T-helper 2 cell treated with Interferon-gamma antibody and Interleukin-4, amounts not matched to agents 5 μg/mL and 100 μg/mL, for 36 hours (primary cell): Measurements from ENCODE around the gene CTNNA3.

Experiments used
- DNase-seq: peaks from one replicate; pipeline ENCODE4 v3.0.0; 2021; ENCODE audit warnings: low spot score
- H3K27ac Mint-ChIP-seq: one replicate; pipeline ENCODE4 v1.8.0; 2021; ENCODE audit warnings: mild to moderate bottlenecking, mixed read lengths
- H3K27me3 Mint-ChIP-seq: one replicate; pipeline ENCODE4 v1.8.0; 2021; ENCODE audit warnings: low read depth, mixed read lengths
- H3K36me3 Mint-ChIP-seq: one replicate; pipeline ENCODE4 v1.8.0; 2021; ENCODE audit warnings: low read depth, mixed read lengths
- H3K4me1 Mint-ChIP-seq: one replicate; pipeline ENCODE4 v1.8.0; 2021; ENCODE audit warnings: low read depth, mixed read lengths
- H3K4me3 Mint-ChIP-seq: one replicate; pipeline ENCODE4 v1.8.0; 2022; ENCODE audit warnings: mild to moderate bottlenecking, moderate library complexity, mixed read lengths
- H3K9me3 Mint-ChIP-seq: one replicate; pipeline ENCODE4 v1.8.0; 2021; ENCODE audit warnings: mixed read lengths

Gene CTNNA3

DNA sequence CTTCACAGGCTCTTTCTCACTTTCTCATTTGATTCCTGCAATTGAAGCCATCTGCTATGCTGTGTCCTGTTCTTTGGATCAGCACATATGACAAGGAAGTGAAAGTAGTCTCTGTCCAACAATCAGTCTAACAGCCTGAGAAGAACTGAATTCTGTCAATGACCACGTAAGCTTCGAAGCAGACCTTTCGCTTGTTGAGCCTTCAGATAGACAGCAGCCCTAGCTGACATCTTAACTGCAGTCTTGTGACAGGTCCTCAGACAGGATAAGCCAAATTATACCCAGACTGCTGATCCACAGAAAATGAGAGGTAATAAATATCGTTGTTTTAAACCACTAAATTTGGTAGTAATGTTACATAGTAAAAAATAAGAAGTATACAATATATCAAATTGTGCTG lies 1461.1 kb downstream of the CTNNA3 start:
- H3K4me3 Mint-ChIP-seq, result no peak overlapping the region
- H3K4me1 Mint-ChIP-seq, result no peaks in the 10 kb centered on the region
- peaks cover 8% of the 10 kb centered on the region for H3K9me3 Mint-ChIP-seq
- no peaks in the 10 kb centered on the region for H3K36me3 Mint-ChIP-seq
- H3K27ac Mint-ChIP-seq, result no peak overlapping the region
- no peaks in the 10 kb centered on the region for H3K27me3 Mint-ChIP-seq
- no peak for DNase-seq

DNA sequence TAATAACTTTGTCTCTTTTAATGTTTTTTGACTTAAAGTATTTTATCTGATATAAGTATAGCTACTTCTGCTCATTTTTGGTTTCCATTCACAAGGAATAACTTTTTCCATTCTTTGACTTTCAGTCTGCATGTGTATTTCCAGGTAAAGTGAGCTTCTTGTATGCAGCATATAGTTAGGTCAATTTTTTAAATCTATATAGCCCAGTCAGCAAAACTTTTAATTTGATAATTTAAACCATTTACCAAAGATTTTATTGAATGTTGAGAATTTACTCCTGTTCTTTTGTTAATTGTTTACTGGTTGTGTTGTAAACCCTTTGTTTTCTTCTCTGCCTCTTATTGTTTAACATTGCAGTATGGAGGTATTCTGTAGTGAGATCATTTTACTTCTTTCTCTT lies 1467.1 kb downstream of the CTNNA3 start:
- no peak for DNase-seq
- Mint-ChIP-seq H3K27me3 (no peaks in the 10 kb centered on the region), H3K4me3 (no peak overlapping the region), H3K4me1 (no peaks in the 10 kb centered on the region), H3K36me3 (no peaks in the 10 kb centered on the region), H3K9me3 (peaks cover 30% of the 10 kb centered on the region), H3K27ac (no peak overlapping the region)

DNA sequence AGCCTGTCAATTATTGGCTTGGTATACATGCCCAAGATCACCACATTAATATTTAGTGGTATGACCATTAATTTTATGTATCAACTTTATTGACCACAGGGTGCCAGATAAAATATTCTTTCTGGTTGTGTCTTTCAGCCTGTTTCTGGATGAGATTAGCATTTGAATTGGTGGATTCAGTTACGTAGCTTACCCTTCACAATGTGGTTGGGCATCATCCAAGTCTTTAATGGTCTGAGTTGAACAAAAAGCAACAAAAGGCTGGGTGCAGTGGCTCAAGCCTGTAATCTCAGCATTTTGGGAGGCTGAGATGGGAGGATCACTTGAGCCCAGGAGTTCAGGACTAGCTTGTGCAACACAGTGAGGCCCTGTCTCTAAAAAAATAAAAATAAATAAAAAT lies 1472.3 kb downstream of the CTNNA3 start:
- H3K9me3 Mint-ChIP-seq, result peaks cover 12% of the 10 kb centered on the region
- DNase-seq, result no peak
- no peaks in the 10 kb centered on the region for H3K36me3 Mint-ChIP-seq
- H3K27ac Mint-ChIP-seq, result no peak overlapping the region
- no peak overlapping the region for H3K4me3 Mint-ChIP-seq
- no peaks in the 10 kb centered on the region for H3K4me1 Mint-ChIP-seq
- H3K27me3 Mint-ChIP-seq, result no peaks in the 10 kb centered on the region

DNA sequence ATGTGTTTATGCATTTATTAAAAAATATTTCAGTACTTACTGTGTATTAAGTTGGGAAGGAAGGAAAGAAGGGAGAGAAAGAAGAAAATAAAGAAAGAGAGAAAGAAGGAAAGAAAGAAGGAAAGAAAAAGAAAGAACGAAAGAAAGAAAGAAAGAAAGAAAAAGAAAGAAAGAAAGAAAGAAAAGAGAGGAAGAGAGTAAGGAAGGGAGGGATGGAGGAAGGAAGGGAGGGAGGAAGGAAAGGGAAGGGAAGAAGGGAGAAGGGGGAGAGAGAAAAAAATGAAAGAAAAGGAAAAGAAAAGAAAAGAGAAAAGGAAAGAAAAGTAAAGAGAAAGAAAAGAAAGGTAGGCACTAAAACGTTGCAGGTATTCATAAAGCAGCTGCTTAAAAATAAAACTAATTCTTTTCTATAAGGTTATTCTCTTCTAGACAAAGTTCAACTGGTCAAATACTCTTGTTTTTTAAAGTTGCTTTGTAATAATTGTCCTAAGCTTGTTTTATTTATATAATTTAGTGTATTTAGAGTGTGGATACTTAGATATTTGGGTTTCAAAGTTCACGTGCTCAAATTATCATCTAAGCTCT lies 1473.4 kb downstream of the CTNNA3 start:
- no peak overlapping the region for H3K27ac Mint-ChIP-seq

DNA sequence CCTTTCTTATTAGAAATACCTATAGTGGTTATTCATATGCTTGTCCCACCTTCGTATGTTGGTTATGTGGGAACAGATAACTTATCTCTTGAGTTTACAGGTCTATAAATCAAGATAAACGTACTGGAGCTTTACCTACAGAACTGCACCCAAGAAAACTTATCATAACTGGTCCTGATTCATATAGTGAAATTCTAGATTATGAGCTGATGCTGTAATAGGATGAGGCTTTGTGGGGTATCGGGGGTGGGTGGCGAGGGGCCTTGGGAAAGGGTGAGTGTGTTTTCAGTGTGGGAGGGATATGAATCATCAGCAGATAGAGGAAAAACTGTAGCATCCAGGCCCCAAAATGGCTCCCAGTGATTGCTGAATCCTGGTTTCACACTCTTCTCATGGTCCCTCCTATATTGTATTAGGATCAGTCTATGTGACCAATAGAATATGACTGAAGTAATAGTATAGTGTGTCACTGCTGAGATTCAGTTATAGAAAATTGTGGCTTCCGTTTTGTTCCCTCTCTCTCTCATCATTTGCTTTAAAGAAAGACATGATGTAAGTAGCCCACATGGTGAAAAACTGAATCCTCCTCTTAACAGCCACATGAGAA lies 1476.9 kb downstream of the CTNNA3 start:
- no peak for DNase-seq
- H3K27me3 Mint-ChIP-seq, result no peaks in the 10 kb centered on the region
- no peak overlapping the region for H3K4me3 Mint-ChIP-seq
- H3K27ac Mint-ChIP-seq, result no peak overlapping the region
- no peaks in the 10 kb centered on the region for H3K4me1 Mint-ChIP-seq
- H3K9me3 Mint-ChIP-seq, result peaks cover 21% of the 10 kb centered on the region
- H3K36me3 Mint-ChIP-seq, result no peaks in the 10 kb centered on the region

More for the DNA sequence above, 1473.4 kb downstream of the CTNNA3 start:
- H3K4me1 Mint-ChIP-seq, result no peaks in the 10 kb centered on the region
- DNase-seq, result no peak
- no peaks in the 10 kb centered on the region for H3K27me3 Mint-ChIP-seq
- H3K9me3 Mint-ChIP-seq, result peaks cover 11% of the 10 kb centered on the region
- no peaks in the 10 kb centered on the region for H3K36me3 Mint-ChIP-seq
- H3K4me3 Mint-ChIP-seq, result no peak overlapping the region

DNA sequence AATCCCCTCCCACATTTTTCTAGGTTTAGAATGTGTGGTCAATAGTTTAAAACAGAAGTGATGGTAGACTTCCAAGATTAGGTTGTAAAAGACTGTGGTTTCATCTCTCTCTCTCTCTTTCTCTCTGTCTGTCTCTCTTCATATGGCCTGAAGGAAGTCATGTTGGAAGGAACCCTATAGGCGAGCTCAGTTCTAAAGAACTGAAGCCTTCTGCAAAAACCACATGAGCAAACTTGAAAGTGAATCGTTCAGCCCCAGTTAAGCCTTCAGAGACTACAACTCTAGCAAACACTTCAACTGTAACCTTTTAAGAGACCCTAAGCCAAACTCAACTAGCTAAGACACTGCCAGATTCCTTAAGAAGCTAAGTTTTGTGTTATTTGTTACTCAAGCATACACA lies 1477.7 kb downstream of the CTNNA3 start:
- no peaks in the 10 kb centered on the region for H3K4me1 Mint-ChIP-seq
- peaks cover 21% of the 10 kb centered on the region for H3K9me3 Mint-ChIP-seq
- H3K36me3 Mint-ChIP-seq, result no peaks in the 10 kb centered on the region
- H3K27ac Mint-ChIP-seq, result no peak overlapping the region
- H3K4me3 Mint-ChIP-seq, result no peak overlapping the region
- DNase-seq, result no peak
- no peaks in the 10 kb centered on the region for H3K27me3 Mint-ChIP-seq

DNA sequence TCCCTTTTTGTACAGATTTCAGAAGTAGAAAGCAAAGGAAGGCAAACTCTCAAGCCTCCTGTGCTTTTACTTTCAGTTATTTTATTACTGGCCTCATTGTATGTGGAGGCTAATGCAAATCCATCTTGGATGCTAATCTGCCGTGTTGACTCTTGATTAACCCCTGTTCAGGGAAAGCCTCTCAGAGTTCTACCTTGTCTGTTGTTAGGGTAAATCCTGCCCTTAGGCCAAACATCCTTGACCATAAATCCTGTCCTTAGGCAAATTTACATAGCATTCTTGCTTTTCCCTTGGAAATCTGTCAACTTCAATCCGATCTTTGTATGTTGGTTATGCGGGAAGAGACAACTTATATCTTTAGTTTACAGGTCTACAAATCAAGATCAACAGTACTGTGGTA lies 1480.1 kb downstream of the CTNNA3 start:
- no peak for DNase-seq
- H3K27me3 Mint-ChIP-seq, result no peaks in the 10 kb centered on the region
- no peaks in the 10 kb centered on the region for H3K36me3 Mint-ChIP-seq
- H3K27ac Mint-ChIP-seq, result no peak overlapping the region
- peaks cover 21% of the 10 kb centered on the region for H3K9me3 Mint-ChIP-seq
- H3K4me1 Mint-ChIP-seq, result no peaks in the 10 kb centered on the region
- no peak overlapping the region for H3K4me3 Mint-ChIP-seq

DNA sequence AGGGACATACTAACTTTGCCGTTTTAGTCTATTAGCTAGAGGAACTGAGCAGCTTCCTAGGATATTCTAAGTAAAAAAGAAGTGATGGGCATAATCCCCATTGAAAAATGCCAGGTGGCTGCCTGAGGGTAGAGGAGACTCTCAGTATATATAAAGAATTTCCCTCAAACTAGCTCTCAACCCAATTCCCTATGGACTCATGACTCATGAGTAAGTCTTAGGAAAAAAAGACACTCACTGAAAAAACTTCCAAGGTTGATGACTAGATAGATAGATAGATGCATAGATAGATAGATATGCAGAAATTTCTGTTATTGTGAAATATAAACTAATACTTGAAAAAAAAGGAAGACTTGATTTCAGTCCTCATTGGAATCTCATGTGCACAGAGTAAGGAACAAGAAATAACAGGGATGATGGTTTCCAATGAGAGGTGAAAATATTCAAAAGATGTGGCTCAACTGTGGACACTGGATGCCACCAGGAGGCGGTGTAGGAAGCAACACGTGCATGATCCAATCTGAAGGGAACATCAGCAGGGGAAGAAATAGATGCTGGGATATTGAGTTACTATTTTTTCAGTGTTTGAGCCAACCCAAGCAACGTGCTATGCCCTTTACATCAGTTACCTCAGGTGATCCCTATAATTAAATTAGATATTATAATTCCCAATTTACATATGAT lies 1481.1 kb downstream of the CTNNA3 start:
- no peak for DNase-seq
- H3K27me3 Mint-ChIP-seq, result no peaks in the 10 kb centered on the region
- no peak overlapping the region for H3K27ac Mint-ChIP-seq
- no peaks in the 10 kb centered on the region for H3K36me3 Mint-ChIP-seq
- H3K4me1 Mint-ChIP-seq, result no peaks in the 10 kb centered on the region
- no peak overlapping the region for H3K4me3 Mint-ChIP-seq
- peaks cover 21% of the 10 kb centered on the region for H3K9me3 Mint-ChIP-seq

DNA sequence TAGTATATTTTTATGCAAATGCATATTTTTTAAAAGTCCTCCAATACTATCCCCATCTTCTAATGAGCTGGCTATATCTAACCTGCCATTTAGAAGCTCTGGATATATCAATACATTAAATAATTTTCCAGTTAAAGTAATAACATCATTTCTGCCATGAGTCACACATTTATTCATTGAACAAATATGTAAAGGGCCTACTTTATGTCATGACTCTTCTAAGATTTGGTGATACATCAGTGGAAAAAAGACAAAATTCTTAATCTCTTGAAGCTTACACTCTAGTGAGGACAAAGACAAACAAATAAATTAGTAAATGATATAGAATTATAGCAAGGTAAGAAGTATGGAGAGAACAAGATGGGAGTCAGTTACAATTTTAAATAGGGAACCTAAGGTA lies 1487.0 kb downstream of the CTNNA3 start:
- no peak overlapping the region for H3K4me3 Mint-ChIP-seq
- H3K4me1 Mint-ChIP-seq, result no peaks in the 10 kb centered on the region
- DNase-seq, result no peak
- H3K27me3 Mint-ChIP-seq, result no peaks in the 10 kb centered on the region
- H3K9me3 Mint-ChIP-seq, result no peaks in the 10 kb centered on the region
- no peaks in the 10 kb centered on the region for H3K36me3 Mint-ChIP-seq
- H3K27ac Mint-ChIP-seq, result no peak overlapping the region

DNA sequence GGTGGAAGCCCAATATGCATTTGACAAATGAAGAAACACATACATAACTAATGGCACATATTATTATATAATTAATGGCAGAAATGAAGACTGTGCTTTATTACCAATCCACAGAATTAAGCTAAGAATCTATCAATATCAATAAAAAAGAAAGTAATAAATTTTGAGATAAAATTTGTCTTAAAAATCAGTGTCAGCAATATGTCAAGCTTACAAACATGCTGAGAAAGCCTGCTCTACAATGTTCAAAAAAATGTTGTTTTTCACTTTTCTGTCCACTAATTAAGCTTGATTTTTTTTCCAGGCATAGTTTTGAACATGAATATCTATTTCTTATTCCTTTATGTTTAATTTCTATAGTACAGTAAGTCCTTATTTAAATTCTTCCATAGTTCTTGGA lies 1491.2 kb downstream of the CTNNA3 start:
- no peaks in the 10 kb centered on the region for H3K9me3 Mint-ChIP-seq
- H3K27ac Mint-ChIP-seq, result no peak overlapping the region
- no peaks in the 10 kb centered on the region for H3K27me3 Mint-ChIP-seq
- H3K4me1 Mint-ChIP-seq, result no peaks in the 10 kb centered on the region
- H3K4me3 Mint-ChIP-seq, result no peak overlapping the region
- no peaks in the 10 kb centered on the region for H3K36me3 Mint-ChIP-seq
- DNase-seq, result no peak

DNA sequence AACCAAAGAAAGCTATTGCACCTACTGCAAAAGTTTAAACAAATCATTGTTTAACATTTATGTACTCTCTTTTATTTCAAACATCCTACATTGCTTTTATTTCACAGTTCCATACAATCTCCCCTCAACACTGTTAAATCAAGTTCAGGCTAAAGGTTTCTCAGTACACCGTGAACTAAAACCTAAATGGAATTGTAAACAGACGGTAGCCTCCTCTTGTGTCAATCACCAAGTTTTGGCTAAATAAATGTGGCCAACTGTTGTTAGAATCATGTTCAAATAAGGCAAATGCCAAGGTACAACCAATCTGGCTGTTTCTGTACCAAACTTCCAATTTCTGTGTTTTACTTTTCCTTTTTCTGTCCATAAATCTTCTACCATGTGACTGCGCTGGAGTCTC lies 1493.9 kb downstream of the CTNNA3 start:
- Mint-ChIP-seq H3K36me3 (no peaks in the 10 kb centered on the region), H3K9me3 (no peaks in the 10 kb centered on the region), H3K27ac (no peak overlapping the region), H3K4me1 (no peaks in the 10 kb centered on the region), H3K27me3 (no peaks in the 10 kb centered on the region), H3K4me3 (no peak overlapping the region)
- no peak for DNase-seq

DNA sequence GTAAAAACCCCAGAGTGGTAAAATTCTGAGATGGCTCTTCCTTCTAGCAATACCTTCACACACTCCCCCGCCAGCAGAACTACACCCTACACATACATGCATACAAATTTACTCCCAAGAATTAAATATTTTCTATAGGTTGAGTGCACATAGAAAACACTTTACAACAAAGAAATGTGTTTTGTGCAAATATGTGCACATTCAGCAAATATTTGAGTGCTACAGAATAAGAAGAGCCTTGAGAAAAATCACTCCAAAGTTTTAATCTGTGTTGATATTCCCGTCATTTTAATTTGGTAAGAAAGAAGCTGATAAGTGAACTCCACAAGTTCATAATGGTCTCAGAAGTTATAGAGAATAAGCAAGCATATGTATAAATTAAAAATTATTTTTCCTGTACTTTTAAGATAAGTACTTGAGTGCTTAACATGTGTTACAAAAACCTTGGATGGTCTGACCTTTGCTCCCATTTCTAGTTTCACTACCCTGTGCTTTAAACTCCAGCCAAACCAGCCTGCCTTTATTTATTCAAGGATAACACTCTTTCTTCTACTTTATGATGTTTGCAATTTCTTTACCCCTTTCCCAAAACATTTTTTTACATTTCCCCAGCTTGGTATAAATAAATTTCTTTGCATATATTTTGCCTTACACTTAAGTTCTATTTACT lies 1503.7 kb downstream of the CTNNA3 start:
- Mint-ChIP-seq H3K9me3 (no peaks in the 10 kb centered on the region), H3K36me3 (no peaks in the 10 kb centered on the region), H3K27ac (no peak overlapping the region), H3K4me3 (no peak overlapping the region), H3K27me3 (no peaks in the 10 kb centered on the region), H3K4me1 (no peaks in the 10 kb centered on the region)
- DNase-seq, result no peak

DNA sequence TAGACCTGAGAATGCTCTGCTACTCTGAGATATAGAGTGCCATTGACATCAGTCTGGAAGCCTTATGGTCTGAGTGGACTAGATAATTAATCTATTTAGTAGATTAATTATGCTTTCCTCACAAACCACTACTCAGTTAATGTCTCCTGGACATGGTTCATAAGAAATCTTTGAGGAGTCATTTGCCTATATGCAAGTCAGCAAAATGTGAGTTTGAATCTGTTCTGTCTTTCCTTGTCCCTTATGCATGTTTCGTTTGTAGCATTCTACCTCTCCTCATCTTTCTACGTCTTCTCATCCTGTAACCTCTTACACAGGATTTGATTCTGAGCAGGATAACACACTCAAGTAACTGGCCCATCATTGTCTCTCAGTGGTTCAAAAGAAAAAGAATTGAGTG lies 1505.6 kb downstream of the CTNNA3 start:
- no peak overlapping the region for H3K27ac Mint-ChIP-seq
- H3K9me3 Mint-ChIP-seq, result no peaks in the 10 kb centered on the region

DNA sequence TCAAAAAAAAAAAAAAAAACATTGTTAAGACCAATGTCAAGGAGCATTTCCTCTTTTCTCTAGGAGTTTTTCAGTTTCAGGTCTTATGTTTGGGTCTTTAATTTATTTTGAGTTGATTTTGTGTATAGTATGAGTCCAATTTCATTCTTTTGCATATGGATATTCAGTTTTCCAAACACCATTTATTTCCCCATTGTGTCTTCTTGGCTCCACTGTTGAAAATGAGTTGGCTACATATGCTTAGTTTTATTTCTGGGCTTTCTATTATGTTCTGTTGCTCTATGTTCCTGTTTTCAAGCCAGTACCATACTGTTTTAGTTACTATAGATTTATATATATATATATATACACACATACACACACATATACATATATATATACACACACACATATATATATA lies 1506.7 kb downstream of the CTNNA3 start:
- Mint-ChIP-seq H3K27me3 (no peaks in the 10 kb centered on the region), H3K4me3 (no peak overlapping the region), H3K9me3 (no peaks in the 10 kb centered on the region), H3K4me1 (no peaks in the 10 kb centered on the region), H3K36me3 (no peaks in the 10 kb centered on the region), H3K27ac (no peak overlapping the region)
- DNase-seq, result no peak

More for the DNA sequence above, 1505.6 kb downstream of the CTNNA3 start:
- Mint-ChIP-seq H3K27me3 (no peaks in the 10 kb centered on the region), H3K4me3 (no peak overlapping the region), H3K4me1 (no peaks in the 10 kb centered on the region), H3K36me3 (no peaks in the 10 kb centered on the region)
- no peak for DNase-seq
